ENCODE measurements around the gene CDC42BPA. TPM values are rescaled to one million over a fixed set of nuclear protein-coding genes. Genes with fewer than 3 reads are reported as not detected.

Gene CDC42BPA
- total RNA-seq, 3 donors from 2014 or later, result 39.8 to 54.7 (median 46.7) TPM

DNA sequence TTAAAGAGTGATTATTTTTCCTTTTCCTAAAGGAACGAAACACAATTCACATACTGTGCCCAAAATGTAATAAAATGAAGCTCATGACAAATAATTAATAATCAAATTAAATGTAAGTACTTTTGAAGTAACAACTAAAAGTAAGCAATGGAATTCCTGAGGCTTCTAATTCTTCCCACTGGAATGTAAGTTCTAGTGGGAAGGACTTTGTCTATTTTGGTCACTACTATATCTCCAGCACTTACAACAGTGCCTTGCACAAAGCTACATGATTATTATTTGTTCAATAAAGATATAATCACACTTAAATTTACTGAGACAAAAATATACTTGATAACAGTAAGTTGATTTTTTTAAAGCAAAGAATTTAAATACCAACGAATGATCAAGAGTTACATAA, 249.4 kb downstream of the CDC42BPA start:
- TF ChIP-seq POLR2A (IDR thresholded peaks at IDR 0.05), result no peak
- no peak for TF ChIP-seq CTCF (IDR thresholded peaks at IDR 0.05)
- TF ChIP-seq POLR2AphosphoS5 (IDR thresholded peaks at IDR 0.05), result no peak
- Histone ChIP-seq H3K4me1 (no peaks in the 10 kb centered on the region), H3K4me3 (no peak overlapping the region), H3K9me3 (no peaks in the 10 kb centered on the region), H3K27ac (no peak overlapping the region), H3K27me3 (no peaks in the 10 kb centered on the region), H3K36me3 (no peaks in the 10 kb centered on the region)
- no peak for DNase-seq (ENCODE audit: low spot score in 2 of 2)
- intact Hi-C loops (cut with DNase I; ENCODE audit: low total_unique reads), result no loop called here

GRCh38 chr1:227066999-227067398, 251.3 kb downstream of the CDC42BPA start:
- intact Hi-C loops (cut with DNase I; ENCODE audit: low total_unique reads), result no loop called here
- no peak for TF ChIP-seq POLR2A (IDR thresholded peaks at IDR 0.05)
- TF ChIP-seq CTCF (IDR thresholded peaks at IDR 0.05), result no peak
- no peak for TF ChIP-seq POLR2AphosphoS5 (IDR thresholded peaks at IDR 0.05)
- Histone ChIP-seq H3K9me3 (no peaks in the 10 kb centered on the region), H3K36me3 (no peaks in the 10 kb centered on the region), H3K4me1 (no peaks in the 10 kb centered on the region), H3K27me3 (no peaks in the 10 kb centered on the region), H3K4me3 (no peak overlapping the region), H3K27ac (no peak overlapping the region)
- DNase-seq (ENCODE audit: low spot score in 2 of 2), result no peak

GRCh38 chr1:227065311-227065710, 253.0 kb downstream of the CDC42BPA start:
- H3K9me3 ChIP-seq, result no peaks in the 10 kb centered on the region
- H3K4me1 ChIP-seq, result no peaks in the 10 kb centered on the region
- TF ChIP-seq POLR2A (IDR thresholded peaks at IDR 0.05) (no peak), POLR2AphosphoS5 (IDR thresholded peaks at IDR 0.05) (no peak), CTCF (IDR thresholded peaks at IDR 0.05) (no peak)
- no peaks in the 10 kb centered on the region for H3K27me3 ChIP-seq
- H3K27ac ChIP-seq, result no peak overlapping the region
- DNase-seq (ENCODE audit: low spot score in 2 of 2), result no peak
- intact Hi-C loops (cut with DNase I; ENCODE audit: low total_unique reads), result no loop called here
- H3K36me3 ChIP-seq, result no peaks in the 10 kb centered on the region
- no peak overlapping the region for H3K4me3 ChIP-seq

DNA sequence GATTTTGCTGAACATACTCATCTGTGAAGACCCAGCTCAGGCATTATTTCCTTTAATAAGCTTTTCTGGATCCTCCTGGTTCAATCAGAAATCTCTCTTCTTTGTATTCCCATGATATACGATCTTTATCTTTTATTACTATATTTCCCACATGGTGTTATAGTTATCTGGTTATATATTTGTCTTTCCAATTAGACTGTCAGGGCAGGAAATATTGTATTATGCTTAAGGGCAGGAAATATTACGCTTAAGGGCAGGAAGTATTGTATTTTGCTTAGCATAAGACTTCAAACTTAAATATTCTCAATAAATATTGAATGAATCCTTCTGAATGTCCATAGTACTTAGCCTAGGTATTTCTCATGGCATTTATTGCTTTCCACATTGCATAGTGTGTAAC, 256.0 kb downstream of the CDC42BPA start:
- H3K4me3 ChIP-seq, result no peak overlapping the region
- intact Hi-C loops (cut with DNase I; ENCODE audit: low total_unique reads), result no loop called here

GRCh38 chr1:227059076-227059475, 259.2 kb downstream of the CDC42BPA start:
- Histone ChIP-seq H3K27ac (no peak overlapping the region), H3K36me3 (no peaks in the 10 kb centered on the region), H3K4me3 (no peak overlapping the region), H3K4me1 (no peaks in the 10 kb centered on the region), H3K9me3 (no peaks in the 10 kb centered on the region), H3K27me3 (no peaks in the 10 kb centered on the region)
- DNase-seq (ENCODE audit: low spot score in 2 of 2), result no peak
- intact Hi-C loops (cut with DNase I; ENCODE audit: low total_unique reads), result no loop called here
- no peak for TF ChIP-seq POLR2AphosphoS5 (IDR thresholded peaks at IDR 0.05)
- no peak for TF ChIP-seq CTCF (IDR thresholded peaks at IDR 0.05)
- no peak for TF ChIP-seq POLR2A (IDR thresholded peaks at IDR 0.05)

More for the DNA sequence above, 256.0 kb downstream of the CDC42BPA start:
- Histone ChIP-seq H3K4me1 (no peaks in the 10 kb centered on the region), H3K27ac (no peak overlapping the region), H3K36me3 (no peaks in the 10 kb centered on the region), H3K27me3 (no peaks in the 10 kb centered on the region), H3K9me3 (no peaks in the 10 kb centered on the region)
- no peak for TF ChIP-seq CTCF (IDR thresholded peaks at IDR 0.05)
- TF ChIP-seq POLR2A (IDR thresholded peaks at IDR 0.05), result no peak
- no peak for TF ChIP-seq POLR2AphosphoS5 (IDR thresholded peaks at IDR 0.05)
- DNase-seq (ENCODE audit: low spot score in 2 of 2), result no peak
